ENCODE data around the gene AMFR.

- TF ChIP-seq CTCF (IDR thresholded peaks at IDR 0.05) (no peak), ZFX (IDR thresholded peaks at IDR 0.05; ENCODE audit: borderline replicate concordance) (no peak)
Measured at GRCh38 chr16:56448005-56448404, 22.7 kb upstream of the AMFR start.

Measured in 22Rv1 (cell line).